HFF-Myc (cell line): ENCODE results near the gene LIPG.

Experiments
- DNase-seq: peaks from one replicate; pipeline ENCODE4 v3.0.0-alpha.2; 2011; ENCODE audit warnings: low read depth; ENCODE audit errors: extremely low read depth
- H3K4me3 ChIP-seq: replicated peaks from 2 replicates; pipeline ENCODE4 v1.5.1; 2011; ENCODE audit warnings: low read depth, mild to moderate bottlenecking, control low read depth, low read length
- TF ChIP-seq, protein P1 (sequence below): IDR thresholded peaks from 2 replicates; pipeline ENCODE4 v1.5.1; 2012; ENCODE audit warnings: mild to moderate bottlenecking, low read depth, low read length, control low read depth; ENCODE audit errors: missing control alignments

Gene LIPG

DNA sequence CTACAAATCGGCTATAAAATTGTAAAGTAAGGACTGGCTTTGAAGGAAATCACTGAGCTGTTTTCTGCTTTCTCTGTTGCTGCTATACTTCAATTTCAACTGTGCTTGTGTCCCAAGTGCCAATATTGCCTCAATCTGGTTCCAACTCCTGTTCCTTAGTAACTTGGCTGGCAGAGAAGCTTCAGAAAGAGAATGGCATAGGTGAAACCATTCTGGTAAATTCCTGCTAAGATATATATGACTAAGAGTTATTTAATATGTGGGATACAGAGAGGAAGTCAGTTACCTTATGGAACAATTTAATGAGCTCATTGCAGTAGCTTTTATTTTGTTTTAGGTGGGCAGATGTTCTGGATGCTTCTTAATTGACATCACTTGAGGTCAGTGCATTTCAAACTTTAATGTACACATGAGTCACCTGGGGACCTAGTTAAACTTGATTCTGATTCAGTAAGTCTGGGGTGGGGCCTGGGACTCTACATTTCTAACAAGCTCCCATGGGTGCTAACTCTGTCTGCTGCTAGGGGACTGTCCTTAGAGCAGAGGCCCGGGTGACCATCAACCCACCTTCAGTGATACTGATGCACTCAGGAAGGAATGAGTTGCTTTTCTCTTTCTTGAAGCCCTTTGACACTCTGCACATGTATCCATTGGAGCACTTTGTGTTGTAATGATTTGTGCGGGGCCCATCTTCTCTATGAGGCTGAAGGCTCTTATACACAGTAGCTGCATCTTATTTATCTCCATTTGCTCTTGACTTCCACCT is 47.6 kb downstream of the LIPG start:
- H3K4me3 ChIP-seq = no peak overlapping the region
- TF ChIP-seq, protein P1, sequence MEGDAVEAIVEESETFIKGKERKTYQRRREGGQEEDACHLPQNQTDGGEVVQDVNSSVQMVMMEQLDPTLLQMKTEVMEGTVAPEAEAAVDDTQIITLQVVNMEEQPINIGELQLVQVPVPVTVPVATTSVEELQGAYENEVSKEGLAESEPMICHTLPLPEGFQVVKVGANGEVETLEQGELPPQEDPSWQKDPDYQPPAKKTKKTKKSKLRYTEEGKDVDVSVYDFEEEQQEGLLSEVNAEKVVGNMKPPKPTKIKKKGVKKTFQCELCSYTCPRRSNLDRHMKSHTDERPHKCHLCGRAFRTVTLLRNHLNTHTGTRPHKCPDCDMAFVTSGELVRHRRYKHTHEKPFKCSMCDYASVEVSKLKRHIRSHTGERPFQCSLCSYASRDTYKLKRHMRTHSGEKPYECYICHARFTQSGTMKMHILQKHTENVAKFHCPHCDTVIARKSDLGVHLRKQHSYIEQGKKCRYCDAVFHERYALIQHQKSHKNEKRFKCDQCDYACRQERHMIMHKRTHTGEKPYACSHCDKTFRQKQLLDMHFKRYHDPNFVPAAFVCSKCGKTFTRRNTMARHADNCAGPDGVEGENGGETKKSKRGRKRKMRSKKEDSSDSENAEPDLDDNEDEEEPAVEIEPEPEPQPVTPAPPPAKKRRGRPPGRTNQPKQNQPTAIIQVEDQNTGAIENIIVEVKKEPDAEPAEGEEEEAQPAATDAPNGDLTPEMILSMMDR = no peak
- no peak for DNase-seq

DNA sequence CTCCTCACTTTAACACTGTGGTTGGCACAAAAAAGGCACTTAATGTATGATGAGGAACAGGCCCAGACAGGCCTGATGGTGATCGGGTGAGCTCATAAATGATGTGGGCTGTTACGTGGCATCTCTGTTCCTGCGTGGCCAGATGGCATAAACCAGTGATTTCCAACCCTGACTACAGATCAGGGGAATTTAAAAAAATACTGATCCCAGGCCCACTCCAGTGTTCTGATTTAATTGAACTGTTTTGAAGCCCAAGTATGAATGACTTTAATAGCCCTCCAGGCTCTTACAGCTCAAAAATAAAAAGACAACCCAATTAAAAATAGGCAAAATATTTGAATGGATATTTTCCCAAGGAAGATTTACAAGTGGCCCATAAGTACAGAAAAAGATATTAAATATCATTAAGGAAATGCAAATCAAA is 48.2 kb downstream of the LIPG start:
- TF ChIP-seq, protein P1 = no peak
- no peak for DNase-seq
- H3K4me3 ChIP-seq = no peak overlapping the region

DNA sequence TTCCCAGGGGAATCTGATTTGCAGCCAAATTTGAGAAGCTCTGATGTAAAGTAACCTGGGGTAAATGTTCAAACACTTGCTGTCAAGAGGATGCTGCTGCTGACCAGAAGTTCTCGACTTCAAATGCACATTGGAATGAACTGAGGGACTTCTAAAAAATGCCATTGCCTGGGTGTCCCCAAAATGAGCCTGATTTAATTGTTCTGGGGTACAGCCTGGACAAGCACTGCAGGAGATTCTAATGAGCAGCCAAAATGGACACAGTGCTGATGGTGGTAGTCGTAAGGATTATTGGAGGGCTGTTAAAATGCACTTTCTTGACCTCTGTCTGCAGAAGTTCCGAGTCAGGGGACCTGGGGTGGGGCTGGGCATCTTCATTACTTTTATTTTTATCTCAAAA is 49.5 kb downstream of the LIPG start:
- no peak overlapping the region for H3K4me3 ChIP-seq
- TF ChIP-seq, protein P1 = no peak
- DNase-seq = no peak

DNA sequence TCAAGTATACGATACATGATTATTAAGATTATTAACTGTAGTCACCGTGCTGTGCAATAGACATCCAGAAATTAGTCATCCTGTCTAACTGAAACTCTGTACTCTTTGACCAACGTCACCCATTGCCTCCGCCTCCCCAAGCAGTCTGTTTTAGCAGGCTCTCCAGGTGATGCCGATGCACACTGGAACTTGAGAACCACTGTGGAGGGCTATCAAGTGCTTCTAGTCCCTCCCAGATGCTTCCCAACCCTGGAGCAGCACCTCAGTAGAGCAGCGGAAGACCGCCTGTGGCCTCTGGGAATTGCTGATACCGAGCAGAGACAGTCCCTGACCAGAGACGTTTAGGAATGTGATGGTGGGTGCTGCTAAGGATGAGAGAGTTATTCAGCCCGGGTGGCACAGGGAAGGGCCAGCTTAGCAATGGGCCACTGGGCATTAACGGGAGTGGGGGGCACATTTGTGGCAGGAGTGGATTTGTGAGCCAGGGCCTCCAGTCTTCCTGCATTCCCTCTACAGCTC is 50.7 kb downstream of the LIPG start:
- DNase-seq = no peak
- no peak overlapping the region for H3K4me3 ChIP-seq
- TF ChIP-seq, protein P1 = no peak

DNA sequence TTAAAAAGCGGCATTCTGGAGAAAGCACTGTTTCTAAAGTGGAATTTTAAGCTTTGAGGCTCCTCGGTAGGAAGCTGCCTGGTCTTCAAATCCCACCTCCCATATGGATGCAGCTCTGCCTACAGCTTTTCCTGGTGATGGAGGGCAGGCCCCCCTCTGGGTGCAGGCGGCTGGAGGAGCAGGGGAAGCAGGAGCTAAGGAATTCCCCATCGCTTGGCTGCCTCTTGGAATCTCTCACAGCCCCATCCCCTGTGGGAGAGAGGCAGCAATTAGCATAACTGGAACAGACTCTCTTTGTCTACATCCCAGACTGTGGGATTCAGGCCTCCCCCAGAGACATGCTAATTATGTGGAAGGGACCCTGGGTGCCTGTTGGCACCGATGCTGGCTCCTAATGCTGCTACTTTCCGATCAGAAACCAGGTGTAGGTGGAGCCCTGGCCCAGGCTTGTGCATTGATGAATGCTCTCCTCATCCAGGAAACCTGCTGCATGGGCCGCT is 51.3 kb downstream of the LIPG start:
- no peak for DNase-seq
- no peak overlapping the region for H3K4me3 ChIP-seq
- TF ChIP-seq, protein P1 = no peak

DNA sequence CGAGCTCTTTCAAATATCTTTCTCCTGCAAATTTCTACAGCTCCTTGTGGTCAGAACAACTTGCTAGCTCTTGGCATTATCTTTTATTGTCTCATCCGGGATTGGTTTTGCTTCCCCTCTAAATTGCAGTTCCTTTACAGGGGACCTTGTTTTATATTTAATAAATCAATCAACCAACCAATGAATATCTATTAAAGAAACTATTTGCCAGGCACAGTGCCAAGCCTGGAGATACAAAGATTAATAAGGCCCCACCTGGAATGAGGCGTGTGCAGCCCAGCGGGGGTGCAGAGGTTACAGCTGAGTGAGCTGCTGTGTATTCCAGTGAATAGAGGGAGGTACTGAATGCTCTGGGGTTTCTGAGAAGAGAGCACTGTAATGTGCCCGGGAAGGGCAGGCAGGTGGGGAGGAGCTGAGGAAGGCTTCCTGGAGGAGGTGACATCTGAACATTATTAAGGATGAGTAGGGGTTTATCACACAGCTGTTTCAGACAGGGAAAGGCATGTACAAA is 51.8 kb downstream of the LIPG start:
- no peak overlapping the region for H3K4me3 ChIP-seq
- no peak for DNase-seq
- TF ChIP-seq, protein P1 = no peak
